Hepatocyte (in vitro differentiated cells): ENCODE results near the gene ARL2BP.

Source experiments
- CTCF ChIP-seq: fragments of 200-600 bp; sonication (generic); IDR thresholded peaks from 2 replicates; pipeline ENCODE4 v1.5.1; 2016; ENCODE audit warnings: antibody characterized with exemption, mild to moderate bottlenecking; ENCODE audit not compliant: poor library complexity
- EZH2 ChIP-seq: fragments of 200-600 bp; sonication (generic); IDR thresholded peaks from 2 replicates; pipeline ENCODE4 v1.6.1; 2016; ENCODE audit warnings: antibody characterized with exemption, mild to moderate bottlenecking, borderline replicate concordance
- EZH2phosphoT487 ChIP-seq: fragments of 200-600 bp; sonication (generic); IDR thresholded peaks from one replicate; pipeline ENCODE4 v1.6.1; 2018; ENCODE audit warnings: antibody characterized with exemption, mild to moderate bottlenecking, low read depth, moderate library complexity; ENCODE audit not compliant: unreplicated experiment, severe bottlenecking

GRCh38 chr16:57284952-57285363 lies 39.9 kb downstream of the ARL2BP start:
- TF ChIP-seq CTCF (no peak), EZH2 (no peak), EZH2phosphoT487 (no peak)
